Testis (tissue), 3 donors: ENCODE results near the gene PRKCA. TPM values are rescaled to one million over a fixed set of nuclear protein-coding genes. Genes with fewer than 3 reads are reported as not detected.
A peak's percentile ranks its signal among the peaks of the same experiment; 100 is the strongest.

Source experiments
- DNase-seq: peaks from one replicate; pipeline ENCODE4 v3.0.0-alpha.2; 2019
- H3K27ac ChIP-seq, 2 donors: fragments of 200-600 bp; sonication (generic); one replicate each; pipeline ENCODE4 v1.5.1; 2019
- H3K27me3 ChIP-seq: fragments of 200-600 bp; sonication (generic); one replicate; pipeline ENCODE4 v1.5.1; 2019
- H3K36me3 ChIP-seq: fragments of 200-600 bp; sonication (generic); one replicate; pipeline ENCODE4 v1.5.1; 2017; ENCODE audit warnings: low read depth; ENCODE audit errors: missing control alignments
- H3K4me1 ChIP-seq: fragments of 200-600 bp; sonication (generic); one replicate; pipeline ENCODE4 v1.5.1; 2019
- H3K4me3 ChIP-seq, 2 donors: fragments of 200-600 bp; sonication (generic); one replicate each; pipeline ENCODE4 v1.5.1; 2017 to 2019
- H3K9me3 ChIP-seq: fragments of 200-600 bp; sonication (generic); one replicate; pipeline ENCODE4 v1.5.1; 2017
- POLR2A ChIP-seq: fragments of 450-650 bp; IDR thresholded peaks from one replicate; pipeline ENCODE4 v1.6.1; 2017; ENCODE audit warnings: antibody characterized with exemption, mild to moderate bottlenecking, moderate library complexity
- WGBS, 2 donors: methylation state at CpG; one replicate each; pipeline ENCODE4 v1.1.5; 2018; 5-methylcytosine and 5-hydroxymethylcytosine counted together
- intact Hi-C: fragments of 100-400 bp; cut with DNase I; formaldehyde crosslinking; loops from one replicate; pipeline ENCODE4 v1.15.1; 2023; ENCODE audit warnings: low total_unique reads
- polyA plus RNA-seq: library from polyadenylated mRNA; stranded (reverse); fragments of 350-450 nt; fragmentation: Illumina TruSeq; extraction: RNeasy Lipid Tissue Mini Kit (QIAGEN cat#74804); gene quantifications from one replicate; pipeline ENCODE4 v1.2.3, GENCODE V29; 2014; ENCODE audit warnings: low read depth, low replicate concordance; ENCODE audit not compliant: insufficient read depth
- total RNA-seq, 2 donors: library from RNA; depleted of rRNA; stranded (reverse); fragments of >200 nt; gene quantifications; one replicate each; pipeline ENCODE4 v1.2.3, GENCODE V29; 2016
- TF ChIP-seq, protein P1 (sequence below), 3 experiments: fragments of 450-650 bp in 2 of 3; fragments of 200-600 bp in 1 of 3; sonication (generic) in 1 of 3; IDR thresholded peaks; one replicate each; pipeline ENCODE4 v1.5.1; 2016 to 2019; ENCODE audit warnings: antibody characterized with exemption in 3 of 3, mild to moderate bottlenecking in 2 of 3, moderate library complexity in 1 of 3

Gene PRKCA
- total and polyA plus RNA-seq, 3 donors from 2014 or later: 6.8 to 22.9 (median 15.4) TPM

DNA sequence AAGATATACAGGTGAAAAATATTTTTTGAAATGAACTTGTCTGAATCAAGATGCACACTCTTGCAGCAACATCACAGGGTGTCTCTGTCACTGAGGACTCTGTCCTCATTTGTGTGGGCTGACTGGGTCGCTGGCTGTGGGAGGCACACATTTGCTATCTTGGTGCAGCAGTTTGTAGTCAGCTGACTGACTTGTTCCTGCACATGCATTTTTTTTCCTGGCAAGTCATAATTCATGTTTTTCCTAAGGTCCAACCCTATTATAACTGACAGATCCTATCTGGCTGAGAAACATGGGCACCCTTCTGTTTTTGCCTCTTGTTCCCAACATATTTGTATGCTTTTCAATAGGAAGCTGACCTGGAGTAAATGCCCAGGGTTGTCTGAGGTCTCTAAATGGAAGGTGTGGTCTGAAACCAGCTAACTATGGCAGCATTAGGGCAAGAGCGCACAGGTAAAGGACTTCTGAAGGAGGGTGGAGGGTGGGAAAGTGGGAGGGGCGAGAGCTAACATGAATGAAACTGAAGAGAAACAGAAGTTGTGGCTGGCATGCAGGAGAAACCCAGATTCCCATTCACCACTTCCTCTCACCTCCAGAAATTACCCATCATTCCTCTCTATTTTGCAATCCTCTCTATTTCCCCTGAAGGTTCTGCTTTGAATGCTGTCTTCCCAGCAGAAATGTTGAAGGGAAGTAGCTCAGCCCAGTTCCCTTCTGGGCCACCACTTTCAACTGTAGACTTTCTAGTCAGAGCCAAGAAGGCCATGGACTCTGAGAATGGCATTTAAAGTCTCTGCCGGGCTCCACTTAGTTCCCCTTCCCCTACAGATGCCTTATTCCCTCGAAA is 166.1 kb downstream of the PRKCA start:
- Histone ChIP-seq H3K27me3 (no peaks in the 10 kb centered on the region), H3K36me3 (no peaks in the 10 kb centered on the region), H3K27ac (peak overlapping the region in 1 of 2 donors; percentile 28), H3K4me1 (peaks cover 26% of the 10 kb centered on the region), H3K9me3 (no peaks in the 10 kb centered on the region), H3K4me3 (no peak overlapping the region)
- peak; percentile 64 for DNase-seq
- no peak for TF ChIP-seq POLR2A
- TF ChIP-seq, protein P1, sequence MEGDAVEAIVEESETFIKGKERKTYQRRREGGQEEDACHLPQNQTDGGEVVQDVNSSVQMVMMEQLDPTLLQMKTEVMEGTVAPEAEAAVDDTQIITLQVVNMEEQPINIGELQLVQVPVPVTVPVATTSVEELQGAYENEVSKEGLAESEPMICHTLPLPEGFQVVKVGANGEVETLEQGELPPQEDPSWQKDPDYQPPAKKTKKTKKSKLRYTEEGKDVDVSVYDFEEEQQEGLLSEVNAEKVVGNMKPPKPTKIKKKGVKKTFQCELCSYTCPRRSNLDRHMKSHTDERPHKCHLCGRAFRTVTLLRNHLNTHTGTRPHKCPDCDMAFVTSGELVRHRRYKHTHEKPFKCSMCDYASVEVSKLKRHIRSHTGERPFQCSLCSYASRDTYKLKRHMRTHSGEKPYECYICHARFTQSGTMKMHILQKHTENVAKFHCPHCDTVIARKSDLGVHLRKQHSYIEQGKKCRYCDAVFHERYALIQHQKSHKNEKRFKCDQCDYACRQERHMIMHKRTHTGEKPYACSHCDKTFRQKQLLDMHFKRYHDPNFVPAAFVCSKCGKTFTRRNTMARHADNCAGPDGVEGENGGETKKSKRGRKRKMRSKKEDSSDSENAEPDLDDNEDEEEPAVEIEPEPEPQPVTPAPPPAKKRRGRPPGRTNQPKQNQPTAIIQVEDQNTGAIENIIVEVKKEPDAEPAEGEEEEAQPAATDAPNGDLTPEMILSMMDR (IDR thresholded peaks at IDR 0.05): no peak
- 55 to 56% methylated on average over 5 of the region's 5 CpGs for WGBS, 2 donors
- intact Hi-C loops: no loop called here

DNA sequence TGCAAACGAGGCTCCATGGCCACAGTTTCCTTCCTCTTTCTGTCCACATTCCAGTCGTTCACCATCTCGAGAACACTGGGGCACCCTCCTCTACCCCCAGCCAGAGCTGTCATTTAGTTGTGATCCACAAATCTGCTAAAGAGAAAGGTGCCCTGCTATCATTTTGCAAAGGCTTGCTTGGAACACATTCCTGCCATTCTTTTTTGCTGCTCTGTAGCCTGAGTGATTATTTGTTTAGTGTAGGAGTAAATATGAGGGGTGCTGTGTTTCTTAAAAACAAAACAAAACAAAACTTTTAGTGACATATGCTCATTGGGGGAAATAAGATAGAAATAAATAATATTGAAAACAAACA is 166.7 kb downstream of the PRKCA start:
- Histone ChIP-seq H3K36me3 (no peaks in the 10 kb centered on the region), H3K4me3 (no peak overlapping the region), H3K9me3 (no peaks in the 10 kb centered on the region), H3K27me3 (no peaks in the 10 kb centered on the region), H3K4me1 (peaks cover 26% of the 10 kb centered on the region), H3K27ac (peak overlapping the region in 1 of 2 donors; percentile 28)
- intact Hi-C loops: no loop called here
- no peak for TF ChIP-seq POLR2A
- TF ChIP-seq, protein P1 (IDR thresholded peaks at IDR 0.05): no peak
- no peak for DNase-seq
- 46 to 52% methylated on average over 3 of the region's 3 CpGs for WGBS, 2 donors

DNA sequence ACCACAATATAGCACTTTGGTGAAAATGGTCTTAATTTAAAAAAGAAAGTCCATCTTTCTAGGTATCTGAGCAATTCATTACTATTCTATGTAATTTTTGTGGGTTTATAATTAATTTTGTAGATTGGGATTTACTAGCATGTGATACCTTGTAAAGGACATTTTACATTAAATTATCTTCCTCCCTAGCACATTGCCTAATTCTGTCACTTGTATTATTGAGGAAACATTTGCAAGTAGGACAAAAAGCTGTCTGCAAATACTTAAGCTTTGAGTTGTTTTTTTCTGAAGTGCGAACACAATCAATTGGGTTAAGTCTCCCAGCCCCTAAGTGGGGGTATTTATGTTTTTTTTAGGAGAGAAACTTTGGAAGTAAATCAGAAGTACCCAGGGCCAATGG is 167.0 kb downstream of the PRKCA start:
- TF ChIP-seq, protein P1 (IDR thresholded peaks at IDR 0.05): no peak
- TF ChIP-seq POLR2A: no peak
- H3K27me3 ChIP-seq: no peaks in the 10 kb centered on the region
- no peak overlapping the region for H3K4me3 ChIP-seq
- DNase-seq: no peak
- H3K27ac ChIP-seq: no peak overlapping the region
- intact Hi-C loops: no loop called here
- WGBS, 2 donors: 87 to 95% methylated on average over 1 of the region's 1 CpG
- no peaks in the 10 kb centered on the region for H3K9me3 ChIP-seq
- H3K4me1 ChIP-seq: peaks cover 26% of the 10 kb centered on the region
- H3K36me3 ChIP-seq: no peaks in the 10 kb centered on the region

DNA sequence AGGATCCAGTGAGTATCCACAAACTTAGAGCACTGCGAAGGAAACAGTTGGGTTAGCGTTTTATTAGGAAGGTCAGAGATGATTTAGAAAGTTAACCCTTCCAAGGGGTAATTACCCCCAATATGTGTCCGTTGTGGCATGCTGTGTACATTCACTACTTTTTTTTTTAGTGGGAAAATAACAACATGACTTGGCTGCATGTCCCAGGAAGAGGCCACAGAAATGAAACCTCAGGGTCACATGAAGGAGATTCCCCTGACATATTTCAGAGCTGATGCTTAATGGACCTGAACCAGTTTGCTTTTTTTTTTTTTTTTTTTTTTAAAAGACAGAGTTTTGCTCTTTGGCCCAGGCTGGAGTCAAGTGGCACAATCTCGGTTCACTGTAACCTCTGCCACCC is 167.5 kb downstream of the PRKCA start:
- 49 to 57% methylated on average over 4 of the region's 4 CpGs for WGBS, 2 donors
- TF ChIP-seq, protein P1 (IDR thresholded peaks at IDR 0.05): no peak
- no peak for TF ChIP-seq POLR2A

DNA sequence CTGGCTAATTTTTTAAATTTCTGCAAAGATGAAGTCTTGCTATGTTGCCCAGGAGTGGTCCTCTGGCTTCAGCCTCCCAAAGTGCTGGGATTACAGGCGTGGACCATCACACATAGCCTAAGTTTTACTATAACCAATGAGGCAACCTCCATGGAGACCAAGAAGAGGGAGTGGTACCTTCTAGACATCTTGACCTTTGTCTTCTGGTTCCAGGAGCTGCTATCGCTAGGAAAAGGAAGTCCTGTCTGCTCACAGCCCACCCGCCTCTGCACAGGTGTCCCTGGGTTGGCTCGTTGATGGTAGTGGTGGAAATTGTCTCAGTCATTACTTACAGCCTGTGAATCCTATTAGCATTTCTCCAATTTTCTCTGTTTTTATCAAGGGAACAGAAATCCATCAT is 169.7 kb downstream of the PRKCA start:
- WGBS, 2 donors: 76 to 97% methylated on average over 2 to 4 of the region's 4 CpGs
- Histone ChIP-seq H3K4me1 (peaks cover 24% of the 10 kb centered on the region), H3K36me3 (no peaks in the 10 kb centered on the region), H3K4me3 (no peak overlapping the region), H3K27ac (no peak overlapping the region), H3K9me3 (no peaks in the 10 kb centered on the region), H3K27me3 (no peaks in the 10 kb centered on the region)
- DNase-seq: no peak
- intact Hi-C loops: no loop called here
- TF ChIP-seq POLR2A: no peak
- TF ChIP-seq, protein P1 (IDR thresholded peaks at IDR 0.05): no peak

More for the DNA sequence above, 167.5 kb downstream of the PRKCA start:
- no peak overlapping the region for H3K27ac ChIP-seq
- H3K36me3 ChIP-seq: no peaks in the 10 kb centered on the region
- H3K4me3 ChIP-seq: no peak overlapping the region
- no peaks in the 10 kb centered on the region for H3K27me3 ChIP-seq
- H3K9me3 ChIP-seq: no peaks in the 10 kb centered on the region
- intact Hi-C loops: no loop called here
- peaks cover 26% of the 10 kb centered on the region for H3K4me1 ChIP-seq
- no peak for DNase-seq
